Gastroesophageal sphincter (tissue), 4 donors: ENCODE data around the gene NKIRAS2. TPM values are rescaled to one million over a fixed set of nuclear protein-coding genes. Genes with fewer than 3 reads are reported as not detected.

Experiments
- ATAC-seq: fragments of 150-250 bp; one replicate; pipeline ENCODE4 v1.9.1; 2016; ENCODE audit warnings: mild to moderate bottlenecking, moderate library complexity
- H3K27ac ChIP-seq, 4 donors: fragments of 200-600 bp; sonication (generic) in 3 of 4; 1 replicate in 3 of 4; 2 replicates in 1 of 4; pipeline ENCODE4 v1.5.1; 2016 to 2019
- H3K27me3 ChIP-seq: fragments of 200-600 bp; sonication (generic); one replicate; pipeline ENCODE4 v1.5.1; 2019
- H3K36me3 ChIP-seq, 2 donors: fragments of 200-600 bp; sonication (generic); one replicate each; pipeline ENCODE4 v1.5.1; 2019; ENCODE audit warnings: control low read depth in 1 of 2
- H3K4me1 ChIP-seq, 3 donors: fragments of 200-600 bp; sonication (generic); 1 replicate in 2 of 3; 2 replicates in 1 of 3; pipeline ENCODE4 v1.5.1; 2016 to 2019; ENCODE audit warnings: control low read depth in 2 of 3
- H3K4me3 ChIP-seq, 2 donors: fragments of 200-600 bp; sonication (generic); one replicate each; pipeline ENCODE4 v1.5.1; 2019; ENCODE audit warnings: mild to moderate bottlenecking in 1 of 2, moderate library complexity in 1 of 2
- H3K9me3 ChIP-seq, 3 donors: fragments of 200-600 bp; sonication (generic); one replicate each; pipeline ENCODE4 v1.5.1; 2017 to 2019; ENCODE audit warnings: control low read depth in 2 of 3
- EP300 ChIP-seq: sonication (generic); formaldehyde crosslinking; IDR thresholded peaks from one replicate; pipeline ENCODE4 v1.6.1; 2017; ENCODE audit warnings: antibody characterized with exemption, mild to moderate bottlenecking
- POLR2A ChIP-seq, 2 donors: fragments of 450-650 bp; IDR thresholded peaks; one replicate each; pipeline ENCODE4 v1.6.1; 2017; ENCODE audit warnings: antibody characterized with exemption in 2 of 2, mild to moderate bottlenecking in 2 of 2, moderate library complexity in 1 of 2
- POLR2AphosphoS5 ChIP-seq: sonication (generic); formaldehyde crosslinking; IDR thresholded peaks from one replicate; pipeline ENCODE4 v1.6.1; 2017; ENCODE audit warnings: antibody characterized with exemption
- WGBS, 2 donors: methylation state at CpG; one replicate each; pipeline ENCODE4 v1.1.5; 2018; ENCODE audit warnings: low coverage in 1 of 2; 5-methylcytosine and 5-hydroxymethylcytosine counted together
- total RNA-seq, 4 donors: library from RNA; depleted of rRNA; stranded (reverse); fragments of >200 nt; gene quantifications; one replicate each; pipeline ENCODE4 v1.1.0, GENCODE V29; 2016
- TF ChIP-seq, protein P1 (sequence below), 4 experiments: fragments of 200-600 bp in 2 of 4; fragments of 450-650 bp in 2 of 4; sonication (generic) in 1 of 4; IDR thresholded peaks; one replicate each; pipeline ENCODE4 v1.5.1; 2017 to 2019; ENCODE audit warnings: antibody characterized with exemption in 4 of 4, mild to moderate bottlenecking in 2 of 4, moderate library complexity in 2 of 4

Gene NKIRAS2
- total RNA-seq, 4 donors from 2014 or later, result 40.1 to 72.3 (median 52.8) TPM

- Histone ChIP-seq H3K27ac (no peak overlapping the region), H3K4me1 (peaks cover 0 to 18% (median 11%) of the 10 kb centered on the region in 3 donors), H3K9me3 (no peaks in the 10 kb centered on the region), H3K36me3 (peaks cover 0 to 14% of the 10 kb centered on the region in 2 donors), H3K27me3 (peaks cover 47% of the 10 kb centered on the region), H3K4me3 (no peak overlapping the region)
- 28 to 46% methylated on average over 3 to 8 of the region's 19 CpGs for WGBS, 2 donors
- ATAC-seq, result no peak
- TF ChIP-seq POLR2AphosphoS5 (no peak), POLR2A (IDR thresholded peaks at IDR 0.05) (no peak), EP300 (no peak)
- TF ChIP-seq, protein P1, sequence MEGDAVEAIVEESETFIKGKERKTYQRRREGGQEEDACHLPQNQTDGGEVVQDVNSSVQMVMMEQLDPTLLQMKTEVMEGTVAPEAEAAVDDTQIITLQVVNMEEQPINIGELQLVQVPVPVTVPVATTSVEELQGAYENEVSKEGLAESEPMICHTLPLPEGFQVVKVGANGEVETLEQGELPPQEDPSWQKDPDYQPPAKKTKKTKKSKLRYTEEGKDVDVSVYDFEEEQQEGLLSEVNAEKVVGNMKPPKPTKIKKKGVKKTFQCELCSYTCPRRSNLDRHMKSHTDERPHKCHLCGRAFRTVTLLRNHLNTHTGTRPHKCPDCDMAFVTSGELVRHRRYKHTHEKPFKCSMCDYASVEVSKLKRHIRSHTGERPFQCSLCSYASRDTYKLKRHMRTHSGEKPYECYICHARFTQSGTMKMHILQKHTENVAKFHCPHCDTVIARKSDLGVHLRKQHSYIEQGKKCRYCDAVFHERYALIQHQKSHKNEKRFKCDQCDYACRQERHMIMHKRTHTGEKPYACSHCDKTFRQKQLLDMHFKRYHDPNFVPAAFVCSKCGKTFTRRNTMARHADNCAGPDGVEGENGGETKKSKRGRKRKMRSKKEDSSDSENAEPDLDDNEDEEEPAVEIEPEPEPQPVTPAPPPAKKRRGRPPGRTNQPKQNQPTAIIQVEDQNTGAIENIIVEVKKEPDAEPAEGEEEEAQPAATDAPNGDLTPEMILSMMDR (IDR thresholded peaks at IDR 0.05), result no peak
These were observed 8.3 kb downstream of the NKIRAS2 start for GRCh38 chr17:42027961-42028790.

DNA sequence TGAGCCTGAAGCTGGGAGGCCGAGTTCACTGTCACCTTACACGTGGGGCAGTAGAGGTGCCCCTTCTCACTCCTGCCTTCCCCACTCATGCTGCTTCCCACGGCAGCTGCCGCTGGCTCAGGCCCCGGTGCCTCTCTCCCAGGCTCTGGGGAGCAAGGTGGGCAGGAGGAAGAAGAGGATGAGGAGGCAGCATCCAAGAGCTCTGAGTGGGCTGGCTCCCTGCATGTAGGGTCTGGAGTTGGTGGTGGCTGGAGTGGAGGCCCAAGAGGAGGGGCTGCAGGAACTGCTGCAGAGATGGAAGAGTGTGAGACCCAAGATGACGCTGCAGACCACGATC is 8.9 kb downstream of the NKIRAS2 start:
- ATAC-seq, result no peak
- no peak overlapping the region for H3K4me3 ChIP-seq
- no peak overlapping the region for H3K27ac ChIP-seq
- no peaks in the 10 kb centered on the region for H3K9me3 ChIP-seq
- H3K36me3 ChIP-seq, result peaks cover 0 to 8% of the 10 kb centered on the region in 2 donors
- peaks cover 0 to 18% (median 11%) of the 10 kb centered on the region in 3 donors for H3K4me1 ChIP-seq
- TF ChIP-seq POLR2AphosphoS5, result no peak
- TF ChIP-seq EP300, result no peak
- no peak for TF ChIP-seq POLR2A (IDR thresholded peaks at IDR 0.05)
- WGBS, 2 donors, result 63% methylated on average over 2 of the region's 7 CpGs; no CpG with 5 or more reads in 1 of the 2 donors
- H3K27me3 ChIP-seq, result peaks cover 52% of the 10 kb centered on the region

DNA sequence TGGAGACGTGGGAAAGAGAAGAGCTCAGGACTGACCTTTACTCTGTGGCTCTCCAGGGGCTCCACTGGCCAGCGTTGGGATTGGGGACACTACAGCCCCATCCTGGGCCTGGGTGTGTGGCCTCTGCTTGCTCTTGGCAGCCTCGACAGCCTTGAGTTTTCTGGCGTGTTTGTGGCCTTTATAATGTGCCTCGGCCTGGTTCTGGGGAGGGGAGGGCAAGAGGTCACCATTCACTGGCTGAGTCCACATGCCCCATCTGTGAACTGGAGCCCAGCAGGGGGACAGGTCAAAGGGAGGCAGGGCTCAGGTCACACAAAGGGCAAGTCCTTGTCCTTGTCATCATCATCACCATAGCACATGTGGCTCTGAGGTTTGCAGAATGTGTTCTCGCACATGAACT is 11.7 kb downstream of the NKIRAS2 start:
- H3K27me3 ChIP-seq, result peaks cover 66% of the 10 kb centered on the region
- ATAC-seq, result no peak
- no peaks in the 10 kb centered on the region for H3K4me1 ChIP-seq
- H3K4me3 ChIP-seq, result no peak overlapping the region
- no peak overlapping the region for H3K27ac ChIP-seq
- WGBS, 2 donors, result 40 to 58% methylated on average over 3 to 5 of the region's 6 CpGs
- H3K9me3 ChIP-seq, result no peaks in the 10 kb centered on the region
- H3K36me3 ChIP-seq, result no peaks in the 10 kb centered on the region
- TF ChIP-seq EP300 (no peak), POLR2A (IDR thresholded peaks at IDR 0.05) (no peak), POLR2AphosphoS5 (no peak)
- TF ChIP-seq, protein P1 (IDR thresholded peaks at IDR 0.05), result no peak

DNA sequence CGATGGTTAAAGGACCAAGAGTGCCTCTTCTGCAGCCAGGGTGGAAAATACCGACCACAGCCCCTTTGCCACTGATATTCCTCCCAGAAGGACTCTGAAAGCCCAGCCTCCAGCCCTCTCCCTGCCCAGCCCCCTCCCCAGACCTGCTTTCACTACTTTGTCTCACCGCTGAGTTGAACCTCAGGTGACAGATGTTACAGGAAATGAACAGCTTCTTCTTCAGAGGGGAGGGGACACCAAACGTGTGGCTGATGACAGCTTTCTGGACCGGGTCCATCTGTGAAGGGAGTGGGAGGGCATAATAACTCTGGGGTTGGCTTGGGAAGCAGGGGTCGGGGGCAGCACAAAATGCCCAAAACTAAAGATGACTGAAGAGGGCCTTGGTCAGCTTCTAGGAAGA is 14.2 kb downstream of the NKIRAS2 start:
- no peak overlapping the region for H3K4me3 ChIP-seq
- peaks cover 65% of the 10 kb centered on the region for H3K27me3 ChIP-seq
- ATAC-seq, result no peak
- H3K36me3 ChIP-seq, result no peaks in the 10 kb centered on the region
- H3K9me3 ChIP-seq, result no peaks in the 10 kb centered on the region
- H3K27ac ChIP-seq, result no peak overlapping the region
- TF ChIP-seq POLR2AphosphoS5 (no peak), EP300 (no peak), POLR2A (IDR thresholded peaks at IDR 0.05) (no peak)
- TF ChIP-seq, protein P1 (IDR thresholded peaks at IDR 0.05), result no peak
- WGBS, 2 donors, result 0 to 20% methylated on average over 1 to 3 of the region's 6 CpGs
- H3K4me1 ChIP-seq, result no peaks in the 10 kb centered on the region

DNA sequence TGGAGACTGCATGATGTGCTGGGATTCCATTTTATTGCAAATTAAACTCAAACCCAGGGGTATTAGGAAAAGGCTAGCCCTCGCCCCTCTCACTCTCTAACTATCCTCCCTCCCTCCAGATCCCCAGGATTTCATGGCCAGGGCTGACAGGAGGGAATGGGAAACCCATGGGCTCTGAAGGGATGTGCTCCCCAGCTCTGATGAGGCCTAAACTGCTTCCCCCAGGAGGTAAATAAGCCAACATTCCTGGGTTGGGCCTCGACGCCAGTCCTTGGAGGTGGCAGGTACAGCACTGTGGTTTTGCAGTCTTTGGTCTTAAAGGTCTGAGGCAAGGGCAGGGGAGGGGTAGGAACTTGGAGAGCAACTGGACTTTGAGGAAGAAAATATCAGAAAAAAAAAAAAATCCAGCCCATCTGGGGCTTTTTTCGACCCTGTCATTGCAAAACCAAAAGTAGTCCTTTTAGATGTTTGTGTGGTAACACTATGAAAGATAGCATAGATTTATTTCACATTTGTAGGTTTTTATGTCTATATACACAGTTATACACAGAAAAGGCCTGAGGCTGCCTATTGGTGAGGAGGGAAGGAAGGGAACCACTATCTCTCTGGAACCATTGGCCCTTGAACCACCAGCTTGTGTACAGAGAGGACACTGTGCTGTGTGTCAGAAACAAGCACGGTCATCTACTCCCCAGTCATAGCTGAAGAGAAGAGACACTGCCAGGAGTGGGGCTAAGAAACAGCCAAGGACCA is 18.5 kb downstream of the NKIRAS2 start:
- H3K4me1 ChIP-seq, result peaks cover 0 to 6% (median 0%) of the 10 kb centered on the region in 3 donors
- H3K36me3 ChIP-seq, result no peaks in the 10 kb centered on the region
- no peaks in the 10 kb centered on the region for H3K9me3 ChIP-seq
- TF ChIP-seq EP300 (no peak), POLR2A (IDR thresholded peaks at IDR 0.05) (no peak), POLR2AphosphoS5 (no peak)
- TF ChIP-seq, protein P1 (IDR thresholded peaks at IDR 0.05), result no peak
- no peak overlapping the region for H3K27ac ChIP-seq
- H3K27me3 ChIP-seq, result peaks cover 53% of the 10 kb centered on the region
- no peak for ATAC-seq
- 83 to 100% methylated on average over 1 to 2 of the region's 5 CpGs for WGBS, 2 donors
- H3K4me3 ChIP-seq, result no peak overlapping the region
